Nephron (organoid): ENCODE data around the gene LRP1.

ENCODE experiments used
- H3K27ac Mint-ChIP-seq, 3 experiments: 2 replicates each; pipeline ENCODE4 v1.8.0; 2020; ENCODE audit warnings: mixed read lengths in 3 of 3, mild to moderate bottlenecking in 2 of 3, moderate library complexity in 1 of 3
- H3K27me3 Mint-ChIP-seq: 2 replicates; pipeline ENCODE4 v1.8.0; 2021; ENCODE audit warnings: low read depth, mild to moderate bottlenecking, moderate library complexity, mixed read lengths
- H3K36me3 Mint-ChIP-seq: 2 replicates; pipeline ENCODE4 v1.8.0; 2020; ENCODE audit warnings: low read depth, mixed read lengths
- H3K4me1 Mint-ChIP-seq: 2 replicates; pipeline ENCODE4 v1.8.0; 2020; ENCODE audit warnings: mixed read lengths
- H3K4me3 Mint-ChIP-seq, 3 experiments: 2 replicates each; pipeline ENCODE4 v1.8.0; 2020; ENCODE audit warnings: mild to moderate bottlenecking in 3 of 3, mixed read lengths in 3 of 3, moderate library complexity in 2 of 3
- H3K9me3 Mint-ChIP-seq: 2 replicates; pipeline ENCODE4 v1.8.0; 2020; ENCODE audit warnings: mixed read lengths
- CTCF ChIP-seq, 3 experiments: fragments of 200-600 bp; sonication (generic); IDR thresholded peaks; one replicate each; pipeline ENCODE4 v1.5.0; 2021; ENCODE audit warnings: antibody characterized with exemption in 3 of 3; ENCODE audit not compliant: unreplicated experiment in 3 of 3

The LRP1 gene

GRCh38 chr12:57195186-57195585, 66.9 kb downstream of the LRP1 start:
- H3K4me1 Mint-ChIP-seq = peaks cover 10% of the 10 kb centered on the region
- H3K4me3 Mint-ChIP-seq = no peak overlapping the region
- H3K36me3 Mint-ChIP-seq = peaks cover 62% of the 10 kb centered on the region
- H3K9me3 Mint-ChIP-seq = no peaks in the 10 kb centered on the region
- no peak for TF ChIP-seq CTCF (IDR thresholded peaks at IDR 0.05; ENCODE audit: unreplicated experiment in 3 of 3)
- H3K27me3 Mint-ChIP-seq = no peaks in the 10 kb centered on the region
- H3K27ac Mint-ChIP-seq = no peak overlapping the region

GRCh38 chr12:57195611-57196371, 67.5 kb downstream of the LRP1 start:
- no peak for TF ChIP-seq CTCF (IDR thresholded peaks at IDR 0.05; ENCODE audit: unreplicated experiment in 3 of 3)
- Mint-ChIP-seq H3K4me3 (no peak overlapping the region), H3K4me1 (peaks cover 10% of the 10 kb centered on the region), H3K9me3 (no peaks in the 10 kb centered on the region), H3K27ac (no peak overlapping the region), H3K36me3 (peaks cover 62% of the 10 kb centered on the region), H3K27me3 (no peaks in the 10 kb centered on the region)

GRCh38 chr12:57196439-57196838, 68.2 kb downstream of the LRP1 start:
- Mint-ChIP-seq H3K9me3 (no peaks in the 10 kb centered on the region), H3K4me1 (peaks cover 10% of the 10 kb centered on the region), H3K4me3 (no peak overlapping the region), H3K27me3 (no peaks in the 10 kb centered on the region), H3K36me3 (peaks cover 65% of the 10 kb centered on the region), H3K27ac (no peak overlapping the region)
- no peak for TF ChIP-seq CTCF (IDR thresholded peaks at IDR 0.05; ENCODE audit: unreplicated experiment in 3 of 3)

GRCh38 chr12:57196956-57197355, 68.7 kb downstream of the LRP1 start:
- Mint-ChIP-seq H3K36me3 (peaks cover 60% of the 10 kb centered on the region), H3K27ac (no peak overlapping the region), H3K4me3 (no peak overlapping the region), H3K9me3 (no peaks in the 10 kb centered on the region), H3K27me3 (no peaks in the 10 kb centered on the region), H3K4me1 (peaks cover 10% of the 10 kb centered on the region)
- TF ChIP-seq CTCF (IDR thresholded peaks at IDR 0.05; ENCODE audit: unreplicated experiment in 3 of 3) = no peak

GRCh38 chr12:57198329-57198728, 70.0 kb downstream of the LRP1 start:
- H3K4me3 Mint-ChIP-seq = no peak overlapping the region
- no peak for TF ChIP-seq CTCF (IDR thresholded peaks at IDR 0.05; ENCODE audit: unreplicated experiment in 3 of 3)
- H3K27me3 Mint-ChIP-seq = no peaks in the 10 kb centered on the region
- peaks cover 10% of the 10 kb centered on the region for H3K4me1 Mint-ChIP-seq
- H3K27ac Mint-ChIP-seq = no peak overlapping the region
- no peaks in the 10 kb centered on the region for H3K9me3 Mint-ChIP-seq
- peaks cover 52% of the 10 kb centered on the region for H3K36me3 Mint-ChIP-seq

- peaks cover 55% of the 10 kb centered on the region for H3K36me3 Mint-ChIP-seq
- no peak overlapping the region for H3K4me3 Mint-ChIP-seq
- H3K9me3 Mint-ChIP-seq = no peaks in the 10 kb centered on the region
- H3K27me3 Mint-ChIP-seq = no peaks in the 10 kb centered on the region
- no peak overlapping the region for H3K27ac Mint-ChIP-seq
- no peak for TF ChIP-seq CTCF (IDR thresholded peaks at IDR 0.05; ENCODE audit: unreplicated experiment in 3 of 3)
- H3K4me1 Mint-ChIP-seq = peaks cover 10% of the 10 kb centered on the region
Observed at GRCh38 chr12:57199191-57199590, 70.9 kb downstream of the LRP1 start.
